Muscle of leg (tissue), 11 donors: Measurements from ENCODE around the gene VASN. TPM values are rescaled to one million over a fixed set of nuclear protein-coding genes. Genes with fewer than 3 reads are reported as not detected.
A peak's percentile ranks its signal among the peaks of the same experiment; 100 is the strongest.

Experiments used
- DNase-seq: peaks from one replicate; pipeline ENCODE4 v3.0.0; 2013
- H3K27ac ChIP-seq: one replicate; pipeline ENCODE4 v1.5.1; 2013; ENCODE audit warnings: mild to moderate bottlenecking, low read length, control low read depth
- H3K27me3 ChIP-seq: one replicate; pipeline ENCODE4 v1.6.1; 2013; ENCODE audit warnings: low read length; ENCODE audit not compliant: control insufficient read depth, insufficient read depth
- H3K36me3 ChIP-seq: one replicate; pipeline ENCODE4 v1.6.1; 2013; ENCODE audit warnings: low read length; ENCODE audit not compliant: control insufficient read depth, insufficient read depth
- H3K4me1 ChIP-seq: one replicate; pipeline ENCODE4 v1.6.1; 2013; ENCODE audit warnings: low read length; ENCODE audit not compliant: control insufficient read depth, insufficient read depth
- H3K4me3 ChIP-seq: one replicate; pipeline ENCODE4 v1.5.1; 2013; ENCODE audit warnings: low read length, control low read depth
- H3K9me3 ChIP-seq: replicated peaks from 2 replicates; pipeline ENCODE4 v1.6.1; 2013; ENCODE audit warnings: low read depth, low read length; ENCODE audit not compliant: control insufficient read depth
- WGBS: methylation state at CpG from one replicate; pipeline ENCODE4 v1.1.5; 2013; ENCODE audit warnings: missing lambda C conversion rate; ENCODE audit not compliant: insufficient coverage; 5-methylcytosine and 5-hydroxymethylcytosine counted together
- polyA plus RNA-seq, 8 donors: library from polyadenylated mRNA; unstranded; fragments of 120-200 nt; gene quantifications; one replicate each; pipeline versions ENCODE4 v1.2.1 to v1.2.3, GENCODE V29; 2013; ENCODE audit warnings: inconsistent platforms in 1 of 8, low replicate concordance in 1 of 8; ENCODE audit not compliant: insufficient read length in 8 of 8, insufficient read depth in 1 of 8
- total RNA-seq: library from RNA; stranded (reverse); fragments of 120-200 nt; gene quantifications from one replicate; pipeline ENCODE4 v1.2.4, GENCODE V29; 2013

The VASN gene
- total and polyA plus RNA-seq, 9 donors: 8.6 to 33.5 (median 17.1) TPM

GRCh38 chr16:4370570-4371356, 885 bp upstream of the VASN start:
- Histone ChIP-seq H3K27me3 (peaks cover 5% of the 10 kb centered on the region), H3K27ac (peak overlapping the region; percentile 78), H3K36me3 (peaks cover 5% of the 10 kb centered on the region), H3K9me3 (no peaks in the 10 kb centered on the region), H3K4me3 (no peak overlapping the region), H3K4me1 (peaks cover 55% of the 10 kb centered on the region)
- WGBS: 34% methylated on average over 7 of the region's 14 CpGs
- peak; percentile 72 for DNase-seq

- Histone ChIP-seq H3K4me1 (peaks cover 69% of the 10 kb centered on the region), H3K4me3 (peak overlapping the region; percentile 52), H3K9me3 (no peaks in the 10 kb centered on the region), H3K27me3 (peaks cover 5% of the 10 kb centered on the region), H3K36me3 (peaks cover 2% of the 10 kb centered on the region), H3K27ac (peak overlapping the region; percentile 3)
- DNase-seq: no peak
- 2% methylated on average over 24 of the region's 43 CpGs for WGBS
Observed at GRCh38 chr16:4372001-4372577, 441 bp downstream of the VASN start.

DNA sequence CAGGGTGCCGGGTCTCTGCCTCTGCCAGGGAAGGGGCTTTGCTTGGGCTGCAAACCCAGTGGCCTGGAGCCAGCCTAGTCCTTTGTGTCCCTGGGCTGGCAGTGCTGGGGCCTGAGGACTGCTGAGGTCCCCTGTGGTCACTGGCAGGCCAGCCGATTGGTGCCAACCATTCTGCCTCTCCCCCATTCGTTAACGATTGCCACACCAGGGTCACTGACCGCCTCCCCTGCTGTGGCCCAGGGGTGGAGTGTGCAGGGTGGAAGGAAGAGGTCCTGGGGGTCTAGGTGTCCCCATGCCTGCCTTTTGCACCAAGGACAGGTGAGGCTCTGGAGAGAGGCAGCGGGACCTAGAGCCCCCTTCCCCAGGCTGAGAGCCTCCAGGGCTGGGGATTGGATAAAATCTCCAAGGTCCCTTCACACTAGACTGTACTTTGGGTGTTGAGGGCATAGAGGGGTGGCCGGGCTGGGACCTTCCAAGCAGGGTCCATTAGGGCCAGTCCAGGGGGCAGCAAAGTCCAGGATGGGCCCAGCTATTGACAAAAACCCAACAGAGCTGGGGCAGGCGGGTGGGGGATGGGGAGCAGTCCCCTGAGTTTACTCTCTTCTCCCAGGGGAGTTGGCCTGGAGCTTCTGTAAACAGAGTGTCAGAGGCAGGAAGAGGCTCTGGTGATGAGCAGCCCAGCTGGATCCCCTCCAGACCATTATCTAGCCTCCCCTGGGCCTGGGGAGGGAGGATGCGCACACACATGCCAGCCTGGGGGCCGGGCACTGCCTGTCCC, 1.1 kb downstream of the VASN start:
- peaks cover 5% of the 10 kb centered on the region for H3K27me3 ChIP-seq
- peaks cover 2% of the 10 kb centered on the region for H3K36me3 ChIP-seq
- H3K4me1 ChIP-seq: peaks cover 74% of the 10 kb centered on the region
- peak overlapping the region; percentile 52 for H3K4me3 ChIP-seq
- no peaks in the 10 kb centered on the region for H3K9me3 ChIP-seq
- peak overlapping the region; percentile 3 for H3K27ac ChIP-seq
- 26% methylated on average over 2 of the region's 10 CpGs for WGBS
- DNase-seq: no peak

DNA sequence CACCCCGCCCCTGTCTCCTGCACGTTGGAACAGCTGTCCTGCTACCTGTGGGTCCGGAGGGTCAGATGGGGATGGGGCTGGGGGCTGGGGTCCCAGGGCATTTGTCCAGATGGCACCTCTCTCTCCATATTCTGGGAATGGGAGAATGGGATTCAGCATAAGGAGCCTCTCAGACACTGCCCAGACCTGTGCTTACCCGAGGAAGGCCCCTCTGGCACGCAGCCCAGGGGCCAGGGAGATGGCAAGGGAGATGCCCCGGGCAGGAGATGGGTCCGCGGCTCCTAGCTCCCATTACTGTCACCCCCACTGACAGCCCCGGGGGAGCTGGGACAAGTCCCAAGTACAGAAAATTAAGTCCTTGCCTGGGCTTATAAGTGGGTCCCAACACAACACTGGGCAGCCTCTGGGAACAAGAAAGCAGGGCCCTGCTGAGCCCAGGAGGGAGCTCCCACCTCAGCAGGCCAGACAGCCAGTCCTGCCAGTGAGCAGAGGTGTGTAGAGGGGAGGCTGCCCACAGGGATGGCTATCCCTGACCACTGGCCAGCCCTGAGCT, 1.8 kb downstream of the VASN start:
- Histone ChIP-seq H3K36me3 (peaks cover 2% of the 10 kb centered on the region), H3K4me3 (peak overlapping the region; percentile 52), H3K4me1 (peaks cover 81% of the 10 kb centered on the region), H3K27me3 (peaks cover 5% of the 10 kb centered on the region), H3K9me3 (no peaks in the 10 kb centered on the region), H3K27ac (peak overlapping the region; percentile 72)
- DNase-seq: no peak
- WGBS: 29% methylated on average over 1 of the region's 9 CpGs

DNA sequence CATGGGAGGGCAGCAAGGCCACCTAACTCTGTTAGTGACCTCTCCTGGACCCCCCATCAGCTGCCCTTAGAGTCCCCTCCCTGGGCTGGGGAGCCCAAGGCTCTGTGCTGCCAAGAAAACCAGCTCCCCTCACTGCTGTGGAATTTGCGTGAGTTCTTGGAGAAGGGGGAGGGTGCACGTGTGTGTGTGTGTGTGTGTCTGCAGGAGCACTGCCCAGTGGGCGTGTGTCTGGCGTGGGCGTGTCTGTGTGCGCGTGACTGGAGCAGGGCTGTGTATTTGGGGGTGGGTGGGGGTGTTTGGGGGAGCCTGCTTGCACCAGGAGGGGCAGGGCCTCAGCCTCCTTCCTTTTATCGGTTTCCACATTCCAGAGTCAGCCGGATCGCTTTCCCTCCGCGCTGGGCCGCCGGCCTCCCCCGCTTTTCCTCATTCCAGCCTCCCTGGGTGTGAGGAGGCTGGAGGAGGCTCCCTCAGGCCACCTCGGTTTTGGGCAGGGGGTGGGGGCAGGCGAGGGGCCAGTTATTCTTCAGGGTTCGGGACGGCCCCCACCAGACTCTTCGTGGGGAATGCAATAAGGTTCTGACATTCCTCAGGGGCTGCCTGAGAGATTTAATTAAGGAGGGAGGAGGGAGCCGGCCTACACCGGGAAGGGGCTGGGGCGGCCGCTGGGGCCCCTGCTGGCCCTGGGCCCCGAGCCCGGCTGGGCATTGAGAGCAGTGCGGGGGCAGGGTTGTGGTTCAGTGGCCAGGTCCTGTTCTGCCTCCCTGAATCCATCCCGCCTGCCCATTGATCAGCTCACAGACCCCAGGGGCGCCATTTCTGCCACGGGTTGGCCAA, 2.5 kb downstream of the VASN start:
- Histone ChIP-seq H3K4me3 (peak overlapping the region; percentile 52), H3K9me3 (no peaks in the 10 kb centered on the region), H3K27me3 (peaks cover 5% of the 10 kb centered on the region), H3K36me3 (peaks cover 3% of the 10 kb centered on the region), H3K27ac (peak overlapping the region; percentile 72), H3K4me1 (peaks cover 86% of the 10 kb centered on the region)
- WGBS: 9% methylated on average over 7 of the region's 30 CpGs
- DNase-seq: peak; percentile 92

- H3K4me1 ChIP-seq: peaks cover 86% of the 10 kb centered on the region
- H3K27me3 ChIP-seq: peaks cover 5% of the 10 kb centered on the region
- H3K9me3 ChIP-seq: no peaks in the 10 kb centered on the region
- WGBS: 75% methylated on average over 11 of the region's 15 CpGs
- peak overlapping the region; percentile 85 for H3K27ac ChIP-seq
- no peak overlapping the region for H3K4me3 ChIP-seq
- peaks cover 11% of the 10 kb centered on the region for H3K36me3 ChIP-seq
- no peak for DNase-seq
Observed at GRCh38 chr16:4375717-4376116, 4.1 kb downstream of the VASN start.

- H3K36me3 ChIP-seq: peaks cover 17% of the 10 kb centered on the region
- peak overlapping the region; percentile 85 for H3K27ac ChIP-seq
- peaks cover 5% of the 10 kb centered on the region for H3K27me3 ChIP-seq
- no peaks in the 10 kb centered on the region for H3K9me3 ChIP-seq
- WGBS: 10% methylated on average over 22 of the region's 31 CpGs
- peak; percentile 90 for DNase-seq
- H3K4me1 ChIP-seq: peaks cover 86% of the 10 kb centered on the region
- peak overlapping the region; percentile 8 for H3K4me3 ChIP-seq
Observed at GRCh38 chr16:4376126-4376892, 4.7 kb downstream of the VASN start.

DNA sequence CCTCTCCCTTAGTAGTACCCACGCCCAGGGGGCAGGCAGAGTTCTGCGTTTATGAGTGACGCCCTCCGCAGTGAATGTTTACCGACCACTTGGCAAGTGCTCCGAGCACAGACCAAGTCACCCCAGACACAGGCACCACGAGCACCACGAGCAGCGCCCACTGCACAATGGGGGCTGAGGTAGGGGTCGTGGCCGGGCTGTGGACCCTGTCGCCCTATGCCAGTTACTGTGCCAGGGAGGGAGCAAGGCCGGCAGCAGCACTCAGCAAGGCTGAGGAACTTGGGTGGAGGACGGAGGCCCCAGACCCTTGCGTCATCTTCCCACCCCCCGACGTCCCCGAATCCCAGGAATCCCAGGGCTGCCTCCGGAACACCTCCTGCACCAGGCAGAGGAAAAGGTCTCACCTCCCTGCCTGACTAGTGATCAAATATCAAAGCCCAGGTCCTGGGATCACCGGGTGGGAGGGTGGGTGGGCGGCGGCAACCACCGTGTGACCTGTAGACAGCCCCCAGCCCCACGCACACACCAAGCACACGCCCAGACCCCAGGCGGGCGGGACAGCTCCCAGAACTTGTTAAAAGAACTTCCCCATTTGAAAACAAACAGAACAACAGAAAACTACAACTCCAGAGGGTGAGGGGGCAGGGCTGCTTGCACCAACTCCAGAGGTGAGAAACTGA, 5.4 kb downstream of the VASN start:
- H3K4me3 ChIP-seq: no peak overlapping the region
- DNase-seq: no peak
- H3K36me3 ChIP-seq: peaks cover 23% of the 10 kb centered on the region
- WGBS: 60% methylated on average over 11 of the region's 27 CpGs
- no peaks in the 10 kb centered on the region for H3K9me3 ChIP-seq
- H3K27ac ChIP-seq: peak overlapping the region; percentile 85
- H3K27me3 ChIP-seq: peaks cover 3% of the 10 kb centered on the region
- H3K4me1 ChIP-seq: peaks cover 91% of the 10 kb centered on the region
